Keratinocyte (primary cell): ENCODE measurements around the gene CCDC167. TPM values are rescaled to one million over a fixed set of nuclear protein-coding genes. Genes with fewer than 3 reads are reported as not detected.
"Not testable (repeated sequence)": the region's sequence is repeated elsewhere in the genome, so short reads cannot be mapped to it uniquely, and the experiment has no call there.

ENCODE experiments used
- DNase-seq: peaks from one replicate; pipeline ENCODE4 v3.0.0-alpha.2; 2011; ENCODE audit warnings: low read depth, missing footprints, low spot score
- FAIRE-seq: peaks from 2 replicates; lab custom pipeline; 2011; peaks lifted over from hg19 to GRCh38; lab: Jason Lieb, UNC
- H2AFZ ChIP-seq: 2 replicates; pipeline ENCODE4 v1.6.0; 2012; ENCODE audit warnings: low read length, control low read depth, inconsistent platforms; ENCODE audit not compliant: control insufficient read depth
- H3K27ac ChIP-seq: 2 replicates; pipeline ENCODE4 v1.5.1; 2011; ENCODE audit warnings: low read length; ENCODE audit not compliant: control insufficient read depth, insufficient read depth
- H3K27me3 ChIP-seq: 3 replicates; pipeline ENCODE4 v1.6.0; 2011; ENCODE audit warnings: low read length; ENCODE audit not compliant: control insufficient read depth, insufficient read depth; ENCODE audit errors: extremely low read depth
- H3K36me3 ChIP-seq, 2 experiments: 2 replicates in 1 of 2; 3 replicates in 1 of 2; pipeline ENCODE4 v1.5.1; 2011; ENCODE audit warnings: low read length in 2 of 2, mild to moderate bottlenecking in 1 of 2; ENCODE audit not compliant: control insufficient read depth in 2 of 2, insufficient read depth in 2 of 2; ENCODE audit errors: extremely low read depth in 1 of 2
- H3K4me1 ChIP-seq: 3 replicates; pipeline ENCODE4 v1.5.1; 2011; ENCODE audit warnings: low read length; ENCODE audit not compliant: control insufficient read depth, insufficient read depth; ENCODE audit errors: extremely low read depth
- H3K4me2 ChIP-seq: 3 replicates; pipeline ENCODE4 v1.6.0; 2011; ENCODE audit warnings: low read depth, low read length; ENCODE audit not compliant: control insufficient read depth, insufficient read depth; ENCODE audit errors: extremely low read depth
- H3K4me3 ChIP-seq, 3 experiments: fragments of 200-600 bp in 1 of 3; sonication (generic) in 1 of 3; 2 replicates in 2 of 3; 3 replicates in 1 of 3; pipeline ENCODE4 v1.5.1; 2011 to 2016; ENCODE audit warnings: low read length in 3 of 3, mild to moderate bottlenecking in 3 of 3, control low read depth in 2 of 3, inconsistent platforms in 1 of 3, low read depth in 1 of 3, mixed read lengths in 1 of 3, mixed run types in 1 of 3, moderate library complexity in 1 of 3; ENCODE audit not compliant: control insufficient read depth in 2 of 3, insufficient read depth in 2 of 3; ENCODE audit errors: extremely low read depth in 1 of 3
- H3K79me2 ChIP-seq: 2 replicates; pipeline ENCODE4 v1.6.0; 2012; ENCODE audit warnings: low read length; ENCODE audit not compliant: control insufficient read depth, insufficient read depth
- H3K9ac ChIP-seq: 3 replicates; pipeline ENCODE4 v1.6.0; 2011; ENCODE audit warnings: low read length; ENCODE audit not compliant: control insufficient read depth, insufficient read depth; ENCODE audit errors: extremely low read depth
- H3K9me1 ChIP-seq: 3 replicates; pipeline ENCODE4 v1.6.0; 2011; ENCODE audit warnings: low read length; ENCODE audit not compliant: control insufficient read depth, insufficient read depth; ENCODE audit errors: extremely low read depth
- H3K9me3 ChIP-seq: 2 replicates; pipeline ENCODE4 v1.5.1; 2012; ENCODE audit warnings: low read depth, low read length; ENCODE audit not compliant: control insufficient read depth
- H4K20me1 ChIP-seq: 3 replicates; pipeline ENCODE4 v1.6.0; 2011; ENCODE audit warnings: low read length; ENCODE audit not compliant: control insufficient read depth, insufficient read depth; ENCODE audit errors: extremely low read depth
- EZH2 ChIP-seq: IDR thresholded peaks from one replicate; pipeline ENCODE4 v1.6.1; 2012; ENCODE audit warnings: inconsistent platforms, mild to moderate bottlenecking, low read length, moderate library complexity
- dilution Hi-C: fragments of 300-500 bp; cut with MboI; formaldehyde crosslinking; loops from one replicate; pipeline ENCODE4 v1.7.0; 2020; ENCODE audit warnings: low sequenced_read_pairs; ENCODE audit not compliant: extremely low pct_ligation_motif_present
- polyA plus RNA-seq, 5 experiments: library from polyadenylated mRNA; depleted of rRNA in 3 of 5; stranded (reverse) in 3 of 5; stranded (forward) in 1 of 5; unstranded in 1 of 5; fragments of >200 nt; gene quantifications; 1 replicate in 1 of 5; 2 replicates in 3 of 5; 3 replicates in 1 of 5; pipeline versions ENCODE4 v1.2.1 to v1.2.3, GENCODE V29; 2011 to 2012; ENCODE audit warnings: missing spikeins in 2 of 5, low read depth in 1 of 5, low replicate concordance in 1 of 5
- TF ChIP-seq, protein P1 (sequence below), 3 experiments: IDR thresholded peaks in 1 of 3; conservative IDR thresholded peaks in 1 of 3; optimal IDR thresholded peaks in 1 of 3; 2 replicates in 2 of 3; 3 replicates in 1 of 3; pipeline versions ENCODE3 to v1.5.1; 2011; ENCODE audit warnings: low read length in 3 of 3, mild to moderate bottlenecking in 3 of 3, moderate library complexity in 2 of 3, control low read depth in 1 of 3, inconsistent platforms in 1 of 3; ENCODE audit not compliant: insufficient read depth in 2 of 3; ENCODE audit errors: extremely low read depth in 1 of 3

The CCDC167 gene
- polyA plus RNA-seq, 1 donor (not counting 4 experiments of a cell fraction or from before 2014, with no cell fraction given) = 39.8 TPM

DNA sequence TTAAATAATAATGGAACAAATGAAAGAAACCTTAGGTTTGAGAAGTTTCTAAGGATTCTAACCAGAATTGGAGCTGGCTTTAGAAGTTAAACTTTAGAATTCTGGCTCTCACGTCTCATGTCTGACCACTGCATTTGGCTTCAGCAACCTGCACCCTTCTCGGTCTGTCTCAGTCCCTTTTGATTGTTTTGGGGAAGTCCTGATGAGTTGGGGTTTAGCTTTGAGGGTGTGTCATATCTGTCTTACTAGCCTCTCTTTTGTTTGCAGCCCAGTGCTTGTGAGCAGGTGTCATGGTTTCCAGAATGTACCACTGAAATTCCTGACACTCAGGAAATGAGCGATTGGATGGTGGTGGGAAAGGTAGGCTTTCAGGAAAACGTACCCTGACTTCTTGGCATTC, 49.7 kb downstream of the CCDC167 start:
- no peak for DNase-seq
- Histone ChIP-seq H3K4me3 (no peak overlapping the region), H3K4me1 (peaks cover 6% of the 10 kb centered on the region), H3K27ac (no peak overlapping the region), H2AFZ (no peak overlapping the region), H3K36me3 (peaks cover 14 to 16% of the 10 kb centered on the region in 2 experiments), H3K79me2 (no peaks in the 10 kb centered on the region), H3K9me1 (no peaks in the 10 kb centered on the region), H4K20me1 (no peaks in the 10 kb centered on the region), H3K9me3 (no peaks in the 10 kb centered on the region), H3K4me2 (no peak overlapping the region), H3K27me3 (no peaks in the 10 kb centered on the region), H3K9ac (no peak overlapping the region)
- dilution Hi-C loops = no loop called here
- TF ChIP-seq EZH2 = no peak
- TF ChIP-seq, protein P1, sequence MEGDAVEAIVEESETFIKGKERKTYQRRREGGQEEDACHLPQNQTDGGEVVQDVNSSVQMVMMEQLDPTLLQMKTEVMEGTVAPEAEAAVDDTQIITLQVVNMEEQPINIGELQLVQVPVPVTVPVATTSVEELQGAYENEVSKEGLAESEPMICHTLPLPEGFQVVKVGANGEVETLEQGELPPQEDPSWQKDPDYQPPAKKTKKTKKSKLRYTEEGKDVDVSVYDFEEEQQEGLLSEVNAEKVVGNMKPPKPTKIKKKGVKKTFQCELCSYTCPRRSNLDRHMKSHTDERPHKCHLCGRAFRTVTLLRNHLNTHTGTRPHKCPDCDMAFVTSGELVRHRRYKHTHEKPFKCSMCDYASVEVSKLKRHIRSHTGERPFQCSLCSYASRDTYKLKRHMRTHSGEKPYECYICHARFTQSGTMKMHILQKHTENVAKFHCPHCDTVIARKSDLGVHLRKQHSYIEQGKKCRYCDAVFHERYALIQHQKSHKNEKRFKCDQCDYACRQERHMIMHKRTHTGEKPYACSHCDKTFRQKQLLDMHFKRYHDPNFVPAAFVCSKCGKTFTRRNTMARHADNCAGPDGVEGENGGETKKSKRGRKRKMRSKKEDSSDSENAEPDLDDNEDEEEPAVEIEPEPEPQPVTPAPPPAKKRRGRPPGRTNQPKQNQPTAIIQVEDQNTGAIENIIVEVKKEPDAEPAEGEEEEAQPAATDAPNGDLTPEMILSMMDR (optimal IDR thresholded peaks at IDR 0.05 in 1 of 3, IDR thresholded peaks at IDR 0.05 in 1 of 3, conservative IDR thresholded peaks at IDR 0.05 in 1 of 3; ENCODE audit: extremely low read depth in 1 of 3, insufficient read depth in 2 of 3, low read length in 3 of 3) = no peak
- FAIRE-seq = no peak

DNA sequence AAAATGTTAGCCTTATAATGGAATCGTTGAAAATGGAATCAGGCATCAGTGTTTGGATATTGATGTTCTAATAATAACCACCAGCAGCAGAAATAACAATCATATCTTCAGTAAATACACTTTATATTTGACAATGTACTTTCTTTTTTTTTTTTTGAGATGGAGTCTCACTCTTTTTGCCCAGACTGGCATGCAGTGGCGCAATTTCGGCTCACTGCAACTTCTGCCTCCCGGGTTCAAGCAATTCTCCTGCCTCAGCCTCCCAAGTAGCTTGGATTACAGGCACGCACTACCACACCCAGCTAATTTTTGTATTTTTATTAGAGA, 56.5 kb downstream of the CCDC167 start:
- dilution Hi-C loops, H3K4me3 ChIP-seq: not testable (repeated sequence)

More for the DNA sequence above, 56.5 kb downstream of the CCDC167 start:
- peak overlapping the region; percentile 35 for H3K4me2 ChIP-seq
- not testable (repeated sequence) for H3K27me3 ChIP-seq, FAIRE-seq, H3K36me3 ChIP-seq, H3K27ac ChIP-seq, H3K9ac ChIP-seq, H3K79me2 ChIP-seq, H3K9me3 ChIP-seq, H2AFZ ChIP-seq, DNase-seq, H3K9me1 ChIP-seq, H3K4me1 ChIP-seq, H4K20me1 ChIP-seq
